ENCODE results near the gene DMKN.

The DMKN gene

DNA sequence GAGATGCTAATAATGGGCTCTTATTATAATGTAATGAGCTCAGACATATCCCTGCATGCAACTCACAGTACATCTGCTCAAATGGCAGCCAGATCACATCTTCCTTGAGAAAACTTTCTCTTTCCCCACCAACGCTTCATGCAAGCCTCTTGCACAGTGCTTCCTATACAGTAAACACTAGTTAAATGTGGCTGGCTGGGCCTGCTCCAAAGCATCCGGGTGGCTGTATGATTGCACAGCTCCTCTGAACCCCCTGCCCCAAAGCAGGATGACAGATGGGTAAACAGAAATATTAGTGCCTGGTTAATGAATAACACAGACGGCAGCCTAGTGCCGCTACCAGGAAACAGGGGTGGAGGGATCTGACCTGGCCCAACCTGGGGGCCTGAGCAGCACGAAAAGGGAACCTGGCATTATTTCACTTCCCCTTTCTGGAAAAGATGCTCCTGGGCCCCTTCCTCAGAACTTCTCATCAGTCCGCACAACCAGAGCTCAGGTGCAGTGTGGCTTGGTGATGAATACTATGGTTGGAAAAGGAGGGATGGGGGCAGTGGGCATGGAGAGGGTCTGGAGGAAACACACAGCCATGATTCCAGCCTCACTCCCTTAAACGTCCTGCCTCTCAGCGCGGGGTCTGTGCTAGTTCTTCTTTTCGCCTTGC is 54.6 kb downstream of the DMKN start:
- peak; percentile 32 for DNase-seq

DNA sequence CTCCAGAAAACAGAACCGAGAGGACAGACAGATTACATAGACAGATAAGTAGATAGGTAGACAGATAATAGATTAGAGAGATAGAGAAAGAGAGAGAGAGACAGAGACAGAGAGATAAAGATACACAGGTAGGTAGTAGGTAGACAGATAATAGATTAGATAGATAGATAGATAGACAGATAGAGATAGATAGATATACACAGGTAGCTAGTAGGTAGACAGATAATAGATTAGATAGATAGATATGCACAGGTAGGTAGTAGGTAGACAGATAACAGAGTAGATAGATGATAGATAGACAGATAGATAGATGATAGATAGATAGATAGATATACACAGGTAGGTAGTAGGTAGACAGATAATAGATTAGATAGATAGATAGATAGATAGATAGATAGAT is 55.3 kb downstream of the DMKN start:
- no peak for DNase-seq

DNA sequence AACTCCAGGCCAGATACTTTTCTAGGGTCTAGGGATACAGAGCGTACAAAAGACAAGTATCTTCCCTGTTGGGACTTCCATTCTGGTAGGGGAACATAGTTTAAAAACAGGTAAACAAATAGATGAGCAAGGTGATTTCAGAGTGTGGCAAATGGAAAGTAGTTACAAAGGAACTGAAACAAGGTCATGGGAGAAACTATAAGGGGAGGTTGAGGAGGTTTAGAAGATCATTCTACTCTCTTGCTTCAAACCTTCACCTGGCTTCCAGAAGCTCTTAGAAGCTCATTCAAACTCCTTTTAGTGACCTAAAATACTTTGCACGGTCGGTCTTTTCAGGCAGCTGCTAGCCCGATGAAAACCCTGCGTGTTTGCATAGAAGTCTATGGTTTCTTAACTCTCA is 56.3 kb downstream of the DMKN start:
- no peak for DNase-seq

DNA sequence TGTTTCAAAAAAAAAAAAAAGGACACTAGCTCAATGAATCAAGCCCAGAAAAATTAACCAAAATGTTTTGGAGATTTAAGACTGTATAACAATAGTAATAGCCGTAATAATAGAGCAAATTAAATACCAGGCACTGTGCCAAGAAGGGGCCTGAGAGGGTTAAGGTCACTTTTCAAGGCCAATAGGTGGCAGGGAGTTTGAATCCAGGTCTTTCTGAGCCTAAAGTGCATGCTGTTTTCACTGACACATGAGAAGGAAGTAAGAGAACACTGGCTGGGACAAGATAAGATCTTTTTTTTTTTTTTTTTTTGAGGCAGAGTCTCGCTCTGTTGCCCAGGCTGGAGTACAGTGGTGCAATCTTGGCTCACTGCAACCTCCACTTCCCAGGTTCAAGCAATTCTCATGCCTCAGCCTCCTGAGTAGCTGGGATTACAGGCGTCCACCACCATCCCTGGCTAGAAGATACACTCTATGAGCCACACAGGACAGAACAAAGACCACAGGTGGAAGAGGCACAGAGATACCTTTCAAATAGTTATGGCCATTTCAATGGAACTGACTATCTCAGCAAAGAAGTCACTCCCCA is 57.7 kb downstream of the DMKN start:
- DNase-seq, result no peak

DNA sequence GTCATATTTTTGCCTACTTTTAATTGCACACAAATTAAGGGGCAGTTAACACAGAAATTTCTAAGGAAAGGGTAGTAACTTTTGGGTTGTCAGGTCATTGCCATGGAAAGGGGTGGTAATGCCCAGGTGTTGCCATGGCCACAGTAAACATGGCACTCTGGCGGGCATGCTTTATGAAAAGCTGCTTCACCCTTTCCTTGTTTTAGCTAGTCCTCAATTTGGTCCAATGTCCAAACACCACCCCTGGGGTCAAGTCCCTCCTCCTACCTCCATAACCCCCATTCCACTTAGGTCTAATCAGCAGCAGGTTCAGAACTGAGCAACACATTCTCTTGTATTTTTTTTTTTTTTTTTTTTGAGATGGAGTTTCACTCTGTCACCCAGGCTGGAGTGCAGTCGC is 58.8 kb downstream of the DMKN start:
- DNase-seq, result no peak

DNA sequence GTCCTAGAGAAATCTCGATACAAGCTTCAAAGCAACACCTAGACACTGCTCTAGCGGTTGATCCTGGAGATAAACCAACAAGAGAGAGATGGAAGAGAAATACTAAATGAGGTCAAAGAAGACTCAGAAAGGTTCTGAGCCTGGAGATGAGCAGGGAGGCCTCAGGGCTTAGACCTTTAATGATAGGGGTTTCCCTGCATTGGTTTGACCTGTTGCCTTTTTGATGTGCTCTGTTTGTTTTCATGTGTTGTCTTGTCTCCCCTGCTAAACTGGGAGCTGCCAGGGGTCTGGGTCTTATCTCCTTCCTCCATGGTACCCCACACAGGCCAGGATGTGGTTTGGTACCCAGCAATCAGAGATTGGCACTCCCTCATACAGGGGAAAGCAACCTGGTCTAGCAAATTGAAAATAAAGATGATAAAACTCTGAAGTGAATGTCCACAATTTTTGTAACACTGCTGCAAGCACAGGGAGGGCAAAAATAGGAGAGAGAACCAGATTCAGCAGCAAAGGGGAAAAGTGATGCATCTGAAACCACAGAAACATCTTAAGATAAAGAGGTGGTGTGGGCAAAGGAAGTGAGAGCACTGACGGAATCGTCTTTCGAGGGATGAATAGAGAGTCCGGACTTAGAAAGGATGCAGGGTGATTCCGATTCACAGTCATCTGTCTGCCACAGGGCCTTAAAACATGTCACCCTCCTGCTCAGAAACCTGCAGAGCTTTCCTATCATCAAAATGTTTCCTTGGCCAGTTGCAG is 61.9 kb downstream of the DMKN start:
- DNase-seq, result no peak

DNA sequence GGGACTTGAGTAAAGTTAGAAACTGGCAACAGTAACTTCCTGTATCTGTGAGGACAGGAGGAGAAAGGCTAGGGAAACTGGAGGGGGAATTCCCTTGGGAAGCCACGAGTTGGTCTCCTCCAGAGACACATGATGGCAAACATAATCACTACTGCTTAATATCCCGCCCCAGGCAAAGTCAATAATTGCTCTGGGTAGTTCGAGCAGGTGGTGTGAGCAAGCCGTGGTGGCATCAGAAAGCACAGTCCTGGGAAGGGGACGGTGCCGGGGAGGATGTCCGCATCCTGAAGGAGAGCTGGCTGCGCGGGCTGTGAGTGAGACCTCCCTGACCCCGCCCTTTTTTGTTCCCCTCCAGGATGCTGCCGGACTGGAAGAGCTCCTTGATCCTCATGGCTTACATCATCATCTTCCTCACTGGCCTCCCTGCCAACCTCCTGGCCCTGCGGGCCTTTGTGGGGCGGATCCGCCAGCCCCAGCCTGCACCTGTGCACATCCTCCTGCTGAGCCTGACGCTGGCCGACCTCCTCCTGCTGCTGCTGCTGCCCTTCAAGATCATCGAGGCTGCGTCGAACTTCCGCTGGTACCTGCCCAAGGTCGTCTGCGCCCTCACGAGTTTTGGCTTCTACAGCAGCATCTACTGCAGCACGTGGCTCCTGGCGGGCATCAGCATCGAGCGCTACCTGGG is 63.9 kb downstream of the DMKN start:
- DNase-seq, result no peak

DNA sequence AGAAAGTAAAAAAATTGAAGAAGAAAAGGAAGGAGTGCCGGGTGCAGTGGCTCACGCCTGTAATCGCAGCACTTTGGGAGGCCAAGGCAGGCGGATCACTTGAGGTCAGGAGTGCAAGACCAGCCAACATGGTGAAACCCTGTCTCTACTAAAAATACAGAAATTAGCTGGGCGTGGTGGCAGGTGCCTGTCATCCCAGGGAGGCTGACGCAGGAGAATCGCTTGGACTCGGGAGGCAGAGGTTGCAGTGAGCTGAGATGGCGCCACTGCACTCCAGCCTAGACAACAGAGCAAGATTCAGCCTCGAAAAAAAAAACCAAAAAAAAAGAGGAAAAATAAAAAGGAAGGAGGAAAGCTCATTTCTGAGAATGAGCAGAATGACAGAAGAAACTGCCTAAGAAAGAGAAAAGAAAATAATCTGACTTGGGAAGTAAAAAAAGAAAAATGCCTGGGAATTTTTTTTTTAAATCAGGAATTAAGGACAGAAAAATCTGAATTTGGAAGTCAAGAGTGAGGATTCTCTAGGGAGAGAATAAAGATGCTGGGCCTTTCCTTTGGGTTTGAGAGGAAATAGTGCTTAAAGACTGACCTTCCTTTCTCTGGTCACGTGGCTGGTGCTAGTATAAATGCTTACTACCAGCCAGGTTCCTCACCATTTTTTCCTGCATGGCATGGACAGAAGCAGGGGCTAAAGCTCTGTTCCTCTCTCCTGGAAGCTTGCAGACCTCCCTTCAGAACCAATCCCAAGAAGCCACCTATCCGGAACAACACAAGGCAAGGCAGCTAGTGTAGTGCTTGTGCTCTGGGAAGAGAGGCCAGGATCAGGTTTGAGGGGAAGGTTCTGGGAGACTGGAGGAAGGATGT is 65.6 kb downstream of the DMKN start, which contains the start of gene FFAR2:
TSS of gene FFAR2 (plus strand) at position 652 of the 864 bp plus-strand sequence. CDS start 1,458 bp downstream, outside the sequence.
- DNase-seq, result no peak

Data from hematopoietic multipotent progenitor cell treated with erythropoietin and hydrocortisone succinate and interleukin-3 and kit ligand, for 6 days (in vitro differentiated cells).